Subcutaneous abdominal adipose tissue (tissue), 5 donors: ENCODE results near the gene PGRMC2.
A peak's percentile ranks its signal among the peaks of the same experiment; 100 is the strongest.

ENCODE experiments used
- H3K27ac ChIP-seq: one replicate; pipeline ENCODE4 v1.7.0; 2013; ENCODE audit warnings: low read depth, mild to moderate bottlenecking, inconsistent platforms, low read length, moderate library complexity
- H3K27me3 ChIP-seq, 5 donors: one replicate each; pipeline ENCODE4 v1.7.0; 2013; ENCODE audit warnings: low read length in 5 of 5, inconsistent platforms in 1 of 5; ENCODE audit not compliant: control insufficient read depth in 5 of 5, insufficient read depth in 4 of 5
- H3K36me3 ChIP-seq, 5 donors: one replicate each; pipeline ENCODE4 v1.7.0; 2013; ENCODE audit warnings: low read length in 5 of 5; ENCODE audit not compliant: control insufficient read depth in 5 of 5, insufficient read depth in 5 of 5
- H3K4me1 ChIP-seq, 5 donors: one replicate each; pipeline ENCODE4 v1.7.0; 2013; ENCODE audit warnings: low read length in 5 of 5, mild to moderate bottlenecking in 3 of 5, moderate library complexity in 1 of 5; ENCODE audit not compliant: control insufficient read depth in 5 of 5, insufficient read depth in 5 of 5
- H3K4me3 ChIP-seq, 5 donors: one replicate each; pipeline ENCODE4 v1.7.0; 2013; ENCODE audit warnings: low read length in 5 of 5, low read depth in 1 of 5
- H3K9ac ChIP-seq, 5 donors: one replicate each; pipeline ENCODE4 v1.7.0; 2013; ENCODE audit warnings: low read length in 5 of 5, mild to moderate bottlenecking in 4 of 5, moderate library complexity in 3 of 5
- H3K9me3 ChIP-seq, 5 donors: one replicate each; pipeline ENCODE4 v1.7.0; 2013; ENCODE audit warnings: low read length in 5 of 5; ENCODE audit not compliant: control insufficient read depth in 5 of 5
- donor health status: healthy.
- donor health status: healthy.
- donor health status: healthy.
- donor health status: healthy.
- donor health status: healthy.

Gene PGRMC2

GRCh38 chr4:128288689-128289106, 1.1 kb upstream of the PGRMC2 start:
- Histone ChIP-seq H3K4me1 (peaks cover 0 to 38% (median 33%) of the 10 kb centered on the region in 5 donors), H3K9ac (peak overlapping the region; percentile 42 to 93 (median 78)), H3K27me3 (no peaks in the 10 kb centered on the region), H3K9me3 (no peaks in the 10 kb centered on the region), H3K27ac (peak overlapping the region; percentile 91), H3K36me3 (no peaks in the 10 kb centered on the region), H3K4me3 (peak overlapping the region; percentile 76 to 91 (median 80))

DNA sequence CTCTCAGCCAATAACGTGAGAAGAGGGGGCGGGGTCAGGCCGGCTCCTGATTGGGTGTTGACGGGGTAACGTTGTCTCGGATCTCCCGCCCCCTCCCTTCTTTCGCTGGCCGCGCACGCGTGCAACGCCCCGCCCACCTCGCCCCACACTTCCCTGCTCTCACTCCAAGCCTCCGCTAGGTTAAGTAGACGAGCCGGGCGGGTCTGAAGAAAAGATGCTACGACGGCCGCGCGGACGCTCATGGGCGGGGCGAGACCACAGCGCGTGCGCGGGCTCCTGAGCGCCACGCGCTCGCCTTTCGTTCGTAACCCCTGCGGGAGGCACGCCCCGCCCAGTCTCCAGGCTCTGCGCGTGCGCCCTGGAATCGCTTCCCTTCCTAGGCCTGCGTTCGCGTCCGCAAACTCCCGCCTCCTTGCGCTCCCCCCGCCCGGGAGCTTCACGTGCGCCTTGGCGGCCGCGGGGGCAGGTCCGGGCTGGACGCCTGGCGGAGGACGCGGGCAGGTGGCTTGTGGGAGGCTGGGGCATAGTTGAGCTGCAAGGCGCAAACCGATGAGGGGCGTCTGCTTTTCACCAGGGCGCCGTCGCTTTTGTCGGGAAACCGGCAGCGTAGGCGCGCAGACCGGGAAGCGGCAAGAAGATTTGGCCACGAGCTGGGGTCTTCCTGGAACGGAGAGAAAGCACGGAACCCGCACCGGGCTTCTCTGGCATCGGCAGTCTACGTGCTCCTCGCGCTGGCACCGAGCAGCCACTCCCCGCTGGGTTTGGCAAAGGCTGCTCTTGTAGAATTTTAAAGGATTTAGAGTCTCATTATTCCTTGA, 467 bp upstream of the PGRMC2 start:
- Histone ChIP-seq H3K27me3 (no peaks in the 10 kb centered on the region), H3K4me1 (peaks cover 0 to 40% (median 35%) of the 10 kb centered on the region in 5 donors), H3K36me3 (no peaks in the 10 kb centered on the region), H3K27ac (peak overlapping the region; percentile 91), H3K4me3 (peak overlapping the region; percentile 76 to 91 (median 80)), H3K9me3 (no peaks in the 10 kb centered on the region), H3K9ac (peak overlapping the region; percentile 42 to 93 (median 78))

GRCh38 chr4:128286474-128287058, 1.0 kb downstream of the PGRMC2 start:
- peak overlapping the region; percentile 69 to 91 (median 87) for H3K4me3 ChIP-seq
- no peaks in the 10 kb centered on the region for H3K36me3 ChIP-seq
- peaks cover 0 to 48% (median 44%) of the 10 kb centered on the region in 5 donors for H3K4me1 ChIP-seq
- peak overlapping the region; percentile 20 to 96 (median 81) for H3K9ac ChIP-seq
- no peaks in the 10 kb centered on the region for H3K27me3 ChIP-seq
- peak overlapping the region; percentile 84 for H3K27ac ChIP-seq
- no peaks in the 10 kb centered on the region for H3K9me3 ChIP-seq

DNA sequence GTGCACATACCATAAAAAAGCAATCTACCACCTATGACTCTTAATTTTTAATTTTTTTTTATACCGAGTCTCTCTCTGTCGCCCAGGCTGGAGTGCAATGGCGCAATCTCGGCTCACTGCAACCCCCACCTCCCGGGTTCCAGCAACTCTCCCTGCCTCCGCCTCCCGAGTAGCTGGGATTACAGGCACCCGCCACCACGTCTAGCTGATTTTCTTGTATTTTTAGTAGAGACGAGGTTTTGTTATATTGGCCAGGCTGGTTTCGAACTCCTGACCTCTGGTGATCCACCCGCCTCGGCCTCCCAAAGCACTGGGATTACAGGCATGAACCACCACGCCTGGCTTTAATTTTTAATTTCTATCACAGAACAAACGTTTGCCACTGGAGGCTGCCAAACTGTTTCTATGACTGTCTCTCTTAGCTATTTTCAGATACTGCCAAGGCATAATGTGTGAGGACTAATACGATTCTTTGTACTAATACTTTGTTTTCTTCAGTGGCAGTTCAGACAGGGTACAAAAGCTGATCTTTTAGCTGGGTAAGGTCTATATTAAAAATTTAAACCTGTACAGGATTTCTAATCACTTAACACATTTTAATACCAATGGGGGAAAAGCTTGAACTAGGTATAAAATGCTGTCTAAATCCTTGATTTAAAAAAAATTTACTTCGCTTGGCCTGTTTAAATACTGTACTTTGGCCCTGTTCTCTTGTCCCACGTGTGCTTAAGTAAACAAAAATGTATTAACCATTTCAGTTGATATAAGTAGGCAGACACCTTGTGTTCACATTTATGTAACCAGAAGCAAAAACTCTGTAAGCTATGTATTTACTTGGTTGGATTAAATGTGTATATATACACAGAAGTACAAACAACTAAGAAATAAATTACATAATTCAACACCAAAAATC, 2.3 kb downstream of the PGRMC2 start:
- Histone ChIP-seq H3K4me3 (peak overlapping the region; percentile 69 to 91 (median 87)), H3K9me3 (no peaks in the 10 kb centered on the region), H3K4me1 (peaks cover 0 to 56% (median 44%) of the 10 kb centered on the region in 5 donors), H3K36me3 (no peaks in the 10 kb centered on the region), H3K27me3 (no peaks in the 10 kb centered on the region), H3K27ac (peak overlapping the region; percentile 84), H3K9ac (peak overlapping the region; percentile 9 to 96 (median 81))

- Histone ChIP-seq H3K27me3 (no peaks in the 10 kb centered on the region), H3K36me3 (no peaks in the 10 kb centered on the region), H3K9me3 (no peaks in the 10 kb centered on the region), H3K27ac (peak overlapping the region; percentile 84), H3K9ac (peak overlapping the region; percentile 10 to 96 (median 39)), H3K4me3 (peak overlapping the region in 3 of 5 donors; percentile 69 to 91 (median 88)), H3K4me1 (peaks cover 0 to 64% (median 44%) of the 10 kb centered on the region in 5 donors)
Observed at GRCh38 chr4:128284317-128284716, 3.3 kb downstream of the PGRMC2 start.

- Histone ChIP-seq H3K4me1 (peaks cover 0 to 64% (median 37%) of the 10 kb centered on the region in 5 donors), H3K4me3 (no peak overlapping the region), H3K9me3 (no peaks in the 10 kb centered on the region), H3K36me3 (no peaks in the 10 kb centered on the region), H3K27me3 (no peaks in the 10 kb centered on the region), H3K27ac (peak overlapping the region; percentile 81), H3K9ac (peak overlapping the region in 1 of 5 donors; percentile 33)
Observed at GRCh38 chr4:128283071-128283470, 4.5 kb downstream of the PGRMC2 start.

- Histone ChIP-seq H3K27ac (peak overlapping the region; percentile 81), H3K9ac (peak overlapping the region in 1 of 5 donors; percentile 33), H3K36me3 (no peaks in the 10 kb centered on the region), H3K27me3 (no peaks in the 10 kb centered on the region), H3K4me3 (no peak overlapping the region), H3K9me3 (no peaks in the 10 kb centered on the region), H3K4me1 (peaks cover 0 to 64% (median 37%) of the 10 kb centered on the region in 5 donors)
Observed at GRCh38 chr4:128282516-128282915, 5.1 kb downstream of the PGRMC2 start.

GRCh38 chr4:128281354-128281753, 6.3 kb downstream of the PGRMC2 start:
- Histone ChIP-seq H3K9me3 (no peaks in the 10 kb centered on the region), H3K4me3 (no peak overlapping the region), H3K27ac (peak overlapping the region; percentile 81), H3K36me3 (no peaks in the 10 kb centered on the region), H3K27me3 (no peaks in the 10 kb centered on the region), H3K9ac (peak overlapping the region in 2 of 5 donors; percentile 40 to 41), H3K4me1 (peaks cover 0 to 58% (median 32%) of the 10 kb centered on the region in 5 donors)

DNA sequence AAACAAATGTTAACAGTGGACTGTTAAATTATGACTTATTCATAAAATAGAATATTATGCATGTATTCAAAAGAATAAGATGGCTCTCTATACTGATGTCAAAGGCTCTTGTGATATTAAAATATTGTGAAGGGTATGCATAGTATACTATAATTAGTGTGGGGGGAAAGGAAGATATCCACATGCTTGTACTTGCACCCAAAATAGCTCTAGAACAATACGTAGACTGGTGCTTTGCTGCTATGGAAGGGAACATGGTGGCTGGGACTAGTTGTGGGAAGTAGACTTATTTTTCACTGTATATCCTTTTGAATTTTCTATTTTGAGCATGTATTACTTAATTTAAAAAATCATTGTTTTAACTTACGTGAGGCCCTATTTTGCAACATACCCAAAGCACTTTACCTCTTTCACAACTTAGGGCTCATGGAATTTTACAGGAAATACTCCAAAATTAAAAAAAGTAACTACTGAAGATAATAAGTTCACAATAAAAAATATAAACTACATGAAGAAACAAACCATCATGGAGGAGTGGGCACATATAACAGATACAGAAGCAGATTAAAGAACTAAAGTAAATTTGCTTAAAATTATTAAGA, 7.9 kb downstream of the PGRMC2 start:
- Histone ChIP-seq H3K27ac (peak overlapping the region; percentile 81), H3K36me3 (no peaks in the 10 kb centered on the region), H3K4me3 (no peak overlapping the region), H3K27me3 (no peaks in the 10 kb centered on the region), H3K4me1 (peaks cover 0 to 48% (median 21%) of the 10 kb centered on the region in 5 donors), H3K9me3 (no peaks in the 10 kb centered on the region), H3K9ac (peak overlapping the region in 1 of 5 donors; percentile 63)
